RWPE1 (cell line): ENCODE results near the gene PDE3B.
"Not testable (repeated sequence)": the region's sequence is repeated elsewhere in the genome, so short reads cannot be mapped to it uniquely, and the experiment has no call there.

Experiments
- CTCF ChIA-PET: fragments of 350-600 bp; sonication (Branson Sonifier 250); formaldehyde crosslinking; extraction: SDS; loops from one replicate; lab custom pipeline; 2021; lab: Yijun Ruan, JAX
- POLR2A ChIA-PET: fragments of 400-600 bp; formaldehyde crosslinking; extraction: SDS; loops from one replicate; lab custom pipeline; 2020; ENCODE audit warnings: antibody characterized with exemption; ENCODE audit not compliant: low non-redundant PET; lab: Yijun Ruan, JAX
- DNase-seq: peaks from one replicate; pipeline ENCODE4 v3.0.0; 2012; ENCODE audit warnings: low spot score
- H3K27ac ChIP-seq: fragments of 450-650 bp; 2 replicates; pipeline ENCODE4 v1.5.1; 2017
- TF ChIP-seq, protein P1 (sequence below): fragments of 450-650 bp; conservative IDR thresholded peaks from 2 replicates; pipeline ENCODE4 v1.5.1; 2017; ENCODE audit warnings: low read depth, mild to moderate bottlenecking

PDE3B gene

DNA sequence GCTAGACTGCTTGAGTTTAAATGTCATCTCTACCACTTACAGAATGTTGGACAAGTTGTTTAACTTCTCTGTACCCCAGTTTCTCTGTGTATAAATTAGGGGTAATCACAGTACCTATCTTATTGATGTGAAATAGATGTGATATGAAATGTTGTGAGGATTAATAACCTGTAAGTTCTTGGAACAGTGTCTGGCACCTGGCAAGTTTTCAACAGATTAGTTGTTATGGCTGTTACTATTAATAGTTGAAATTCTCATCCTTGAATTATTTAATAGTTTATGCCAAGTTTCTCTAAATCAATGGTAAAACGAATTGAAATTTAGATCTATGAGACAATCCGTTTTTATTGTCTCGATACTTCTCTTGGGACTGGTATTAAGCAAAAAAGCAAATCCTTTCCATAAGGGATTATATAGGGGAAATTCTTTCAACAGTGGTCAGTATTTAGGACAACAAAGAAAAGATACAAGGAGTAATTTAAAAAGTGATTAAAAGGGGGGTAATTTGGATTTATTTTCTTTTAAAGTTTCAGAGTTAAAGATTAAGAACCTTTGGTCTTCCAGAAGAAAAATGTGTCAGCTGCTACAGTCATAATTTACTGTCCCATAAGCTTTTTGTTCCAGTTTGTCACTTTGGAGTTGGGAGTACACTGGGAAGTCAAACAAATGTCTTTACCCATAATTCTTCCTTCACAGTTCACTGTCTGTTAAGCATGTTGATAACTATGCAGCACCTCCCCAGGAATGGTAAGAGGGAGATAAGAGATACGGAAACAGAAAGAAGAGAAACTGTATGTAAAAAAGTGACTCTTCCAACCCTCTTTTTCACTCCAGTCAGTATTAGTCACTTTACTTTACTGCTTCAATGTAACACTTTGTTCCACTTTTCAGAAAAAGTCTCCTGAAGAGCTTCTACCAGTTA lies 13.2 kb downstream of the PDE3B start:
- ChIA-PET POLR2A (no interaction called here), CTCF (no interaction called here)
- H3K27ac ChIP-seq, result no peak overlapping the region
- TF ChIP-seq, protein P1, sequence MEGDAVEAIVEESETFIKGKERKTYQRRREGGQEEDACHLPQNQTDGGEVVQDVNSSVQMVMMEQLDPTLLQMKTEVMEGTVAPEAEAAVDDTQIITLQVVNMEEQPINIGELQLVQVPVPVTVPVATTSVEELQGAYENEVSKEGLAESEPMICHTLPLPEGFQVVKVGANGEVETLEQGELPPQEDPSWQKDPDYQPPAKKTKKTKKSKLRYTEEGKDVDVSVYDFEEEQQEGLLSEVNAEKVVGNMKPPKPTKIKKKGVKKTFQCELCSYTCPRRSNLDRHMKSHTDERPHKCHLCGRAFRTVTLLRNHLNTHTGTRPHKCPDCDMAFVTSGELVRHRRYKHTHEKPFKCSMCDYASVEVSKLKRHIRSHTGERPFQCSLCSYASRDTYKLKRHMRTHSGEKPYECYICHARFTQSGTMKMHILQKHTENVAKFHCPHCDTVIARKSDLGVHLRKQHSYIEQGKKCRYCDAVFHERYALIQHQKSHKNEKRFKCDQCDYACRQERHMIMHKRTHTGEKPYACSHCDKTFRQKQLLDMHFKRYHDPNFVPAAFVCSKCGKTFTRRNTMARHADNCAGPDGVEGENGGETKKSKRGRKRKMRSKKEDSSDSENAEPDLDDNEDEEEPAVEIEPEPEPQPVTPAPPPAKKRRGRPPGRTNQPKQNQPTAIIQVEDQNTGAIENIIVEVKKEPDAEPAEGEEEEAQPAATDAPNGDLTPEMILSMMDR, result no peak
- DNase-seq, result no peak

DNA sequence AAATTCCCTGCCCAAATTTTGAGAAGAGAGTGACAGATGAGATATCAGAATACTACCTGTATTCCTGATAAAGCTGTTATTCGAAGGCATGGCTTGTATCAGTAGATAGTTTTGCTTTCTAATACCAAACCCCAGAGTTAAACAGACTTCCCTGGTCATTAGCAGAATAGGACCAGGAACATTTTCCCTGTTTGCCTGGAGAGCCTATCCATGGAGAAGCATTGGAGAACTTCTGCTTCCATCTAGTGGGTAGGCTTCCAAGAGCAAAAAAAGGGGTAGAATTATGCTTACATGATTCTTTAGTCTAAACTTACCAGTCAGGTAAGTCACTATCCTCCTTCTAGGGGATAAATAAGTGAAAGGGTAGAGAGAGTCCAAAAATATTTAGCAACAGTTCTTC lies 14.2 kb downstream of the PDE3B start:
- H3K27ac ChIP-seq, result no peak overlapping the region
- TF ChIP-seq, protein P1, result no peak
- POLR2A ChIA-PET, result interaction anchor here (0.6 kb wide), 1 partner anchor 43 kb away, joined by 3 read pairs; no protein-coding TSS in a partner anchor
- CTCF ChIA-PET, result no interaction called here
- no peak for DNase-seq

DNA sequence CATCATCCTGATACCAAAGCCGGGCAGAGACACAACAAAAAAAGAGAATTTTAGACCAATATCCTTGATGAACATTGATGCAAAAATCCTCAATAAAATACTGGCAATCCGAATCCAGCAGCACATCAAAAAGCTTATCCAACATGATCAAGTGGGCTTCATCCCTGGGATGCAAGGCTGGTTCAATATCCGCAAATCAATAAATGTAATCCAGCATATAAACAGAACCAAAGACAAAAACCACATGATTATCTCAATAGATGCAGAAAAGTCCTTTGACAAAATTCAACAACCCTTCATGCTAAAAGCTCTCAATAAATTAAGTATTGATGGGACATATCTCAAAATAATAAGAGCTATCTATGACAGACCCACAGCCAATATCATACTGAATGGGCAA lies 21.3 kb downstream of the PDE3B start:
- H3K27ac ChIP-seq, POLR2A ChIA-PET, DNase-seq, CTCF ChIA-PET: not testable (repeated sequence)

DNA sequence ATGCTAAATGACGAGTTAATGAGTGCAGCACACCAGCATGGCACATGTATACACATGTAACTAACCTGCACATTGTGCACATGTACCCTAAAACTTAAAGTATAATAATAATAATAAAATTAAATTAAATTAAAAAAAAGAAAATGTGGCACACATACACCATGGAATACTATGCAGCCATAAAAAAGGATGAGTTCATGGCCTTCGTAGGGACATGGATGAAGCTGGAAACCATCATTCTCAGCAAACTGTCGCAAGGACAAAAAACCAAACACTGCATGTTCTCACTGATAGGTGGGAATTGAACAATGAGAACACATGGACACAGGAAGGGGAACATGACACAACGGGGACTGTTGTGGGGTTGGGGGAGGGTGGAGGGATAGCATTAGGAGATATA lies 23.7 kb downstream of the PDE3B start:
- H3K27ac ChIP-seq, POLR2A ChIA-PET, DNase-seq, CTCF ChIA-PET: not testable (repeated sequence)

DNA sequence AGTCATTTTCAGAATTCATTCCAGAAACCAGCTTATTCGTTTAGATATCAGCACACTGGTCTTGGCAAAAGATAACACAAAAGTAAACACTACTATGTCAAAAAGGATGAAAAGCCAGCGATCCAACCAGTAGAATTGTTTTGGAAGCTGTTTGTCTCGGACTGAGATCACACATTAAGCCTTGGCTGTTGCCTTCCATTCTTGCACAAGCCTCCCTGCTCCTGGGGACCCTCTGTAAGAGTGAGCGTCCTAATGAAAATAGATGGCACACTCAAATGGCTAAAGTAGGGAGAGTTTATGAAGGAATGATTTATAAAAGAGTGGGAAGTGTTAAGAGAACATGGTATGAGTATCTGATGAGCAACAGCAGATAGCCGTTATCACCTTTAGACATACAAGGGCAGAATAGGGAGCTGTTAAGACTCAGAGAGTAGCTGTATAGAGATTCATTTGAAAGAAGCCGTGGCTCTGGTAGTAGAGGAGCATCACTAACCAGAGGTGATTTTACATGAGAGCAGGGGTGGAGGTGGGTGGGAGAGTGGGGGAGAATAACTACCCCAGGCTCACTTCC lies 25.2 kb downstream of the PDE3B start:
- CTCF ChIA-PET, result no interaction called here
- no peak for DNase-seq

DNA sequence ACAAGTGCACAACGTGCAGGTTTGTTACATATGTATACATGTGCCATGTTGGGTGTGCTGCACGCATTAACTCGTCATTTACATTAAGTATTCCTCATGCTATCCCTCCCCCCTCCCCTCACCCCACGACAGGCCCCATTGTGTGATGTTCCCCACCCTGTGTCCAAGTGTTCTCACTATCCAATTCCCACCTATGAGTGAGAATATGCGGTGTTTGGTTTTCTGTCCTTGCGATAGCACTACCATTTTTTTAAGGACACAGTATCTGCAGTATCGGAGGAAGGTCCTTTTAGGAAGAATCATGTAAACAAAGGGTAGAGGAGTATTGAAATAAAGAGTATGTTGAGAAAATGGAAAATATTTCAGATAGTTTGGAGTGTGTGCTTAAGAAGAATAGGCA lies 25.9 kb downstream of the PDE3B start:
- TF ChIP-seq, protein P1, result no peak
- POLR2A ChIA-PET, result no interaction called here
- no peak overlapping the region for H3K27ac ChIP-seq
- CTCF ChIA-PET, result no interaction called here
- no peak for DNase-seq

More for the DNA sequence above, 25.2 kb downstream of the PDE3B start:
- H3K27ac ChIP-seq, result no peak overlapping the region
- POLR2A ChIA-PET, result no interaction called here
- TF ChIP-seq, protein P1, result no peak

DNA sequence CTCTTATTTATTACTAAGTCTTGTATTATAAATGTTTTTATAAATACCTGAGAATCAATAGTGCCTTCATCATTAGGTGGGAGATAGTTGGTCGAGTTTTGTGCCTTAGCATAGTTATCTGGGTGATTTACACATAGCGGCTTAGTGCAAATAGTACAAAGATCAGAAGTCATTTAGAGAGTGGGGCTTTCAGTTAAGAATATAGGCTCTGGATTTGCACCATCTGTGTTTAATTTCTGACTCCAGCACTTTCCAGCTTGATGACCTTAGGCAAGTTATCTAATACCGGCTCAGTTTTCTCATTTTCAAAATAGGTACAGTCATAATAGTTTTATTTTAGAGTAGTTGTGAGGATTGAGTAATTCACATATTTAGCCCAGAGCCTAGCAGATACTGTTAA lies 26.4 kb downstream of the PDE3B start:
- no peak overlapping the region for H3K27ac ChIP-seq
- no peak for DNase-seq
- TF ChIP-seq, protein P1, result no peak
- ChIA-PET CTCF (no interaction called here), POLR2A (no interaction called here)
